NCI-H526 (cell line): ENCODE data around the gene NUP93.

Source experiments
- DNase-seq, 2 experiments: peaks; one replicate each; lab custom pipeline; 2025; lab: John Stamatoyannopoulos, UW

NUP93 gene

DNA sequence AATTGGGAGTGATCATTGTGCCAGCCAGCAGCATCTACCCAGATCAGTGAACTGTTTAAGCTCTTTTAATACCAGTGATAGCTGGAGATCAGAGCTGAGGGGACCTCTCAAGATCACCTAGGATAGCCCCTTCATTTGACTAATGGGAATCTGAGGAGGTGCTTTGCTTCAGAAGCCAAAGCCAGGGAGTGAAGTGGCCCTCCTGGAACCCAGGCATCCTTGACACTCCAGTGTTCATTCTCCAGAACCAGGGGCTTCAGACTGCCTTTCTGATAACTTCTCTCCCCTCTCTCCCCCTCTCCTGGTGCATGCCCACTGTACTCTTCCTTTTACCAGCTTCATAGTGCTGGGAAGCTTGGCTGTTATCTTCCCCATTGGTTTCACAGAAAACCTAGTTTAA is 87.1 kb downstream of the NUP93 start:
- DNase-seq = no peak

DNA sequence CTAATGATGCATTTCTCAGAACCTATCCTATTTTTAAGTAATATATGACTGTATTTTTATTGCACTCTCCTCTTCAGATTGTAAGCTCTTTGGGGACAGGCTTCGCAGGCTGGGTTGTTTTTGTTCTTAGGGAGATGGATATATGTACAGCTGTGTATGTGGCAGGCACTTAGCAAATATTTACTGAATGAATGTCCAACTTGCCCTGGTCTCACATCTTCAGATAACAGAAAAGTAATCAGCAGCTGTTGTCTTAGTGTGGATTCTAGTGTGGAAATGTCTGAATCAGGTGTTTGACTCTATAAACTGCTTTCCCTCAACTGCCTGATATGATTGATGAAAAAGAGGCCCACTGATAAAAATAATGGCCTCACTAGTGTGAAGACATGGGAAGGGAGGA is 88.0 kb downstream of the NUP93 start:
- DNase-seq = no peak

DNA sequence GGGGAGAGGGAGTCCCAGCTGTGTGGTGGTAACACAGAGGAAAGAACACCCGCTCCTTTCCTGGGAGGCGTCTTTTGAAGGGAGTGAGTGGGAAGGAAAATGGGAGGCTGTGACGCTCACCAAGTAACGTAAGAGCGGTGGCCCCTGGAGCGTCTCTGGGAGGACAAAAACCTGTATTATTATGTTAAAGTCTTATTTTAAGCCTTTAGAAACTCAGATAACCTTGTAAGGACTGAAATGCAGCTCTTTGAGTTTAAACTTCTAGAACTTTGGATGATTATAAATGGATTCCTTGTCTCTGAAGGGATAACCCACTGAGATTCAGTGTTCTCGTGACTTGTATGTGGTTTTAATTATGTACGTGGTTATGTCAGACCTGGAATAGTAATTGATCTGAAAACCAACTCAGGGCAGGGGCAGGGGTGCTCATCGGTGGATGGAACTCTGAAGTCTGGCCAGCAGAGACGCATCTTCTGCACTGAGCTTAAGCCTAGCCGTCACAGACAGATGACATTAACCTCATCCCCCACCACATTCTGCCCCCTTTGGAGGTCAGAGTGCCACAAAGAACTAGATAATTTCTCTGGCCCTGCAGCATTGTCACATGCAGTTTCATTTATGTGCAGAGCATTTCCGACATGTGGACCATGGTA is 93.3 kb downstream of the NUP93 start:
- no peak for DNase-seq

DNA sequence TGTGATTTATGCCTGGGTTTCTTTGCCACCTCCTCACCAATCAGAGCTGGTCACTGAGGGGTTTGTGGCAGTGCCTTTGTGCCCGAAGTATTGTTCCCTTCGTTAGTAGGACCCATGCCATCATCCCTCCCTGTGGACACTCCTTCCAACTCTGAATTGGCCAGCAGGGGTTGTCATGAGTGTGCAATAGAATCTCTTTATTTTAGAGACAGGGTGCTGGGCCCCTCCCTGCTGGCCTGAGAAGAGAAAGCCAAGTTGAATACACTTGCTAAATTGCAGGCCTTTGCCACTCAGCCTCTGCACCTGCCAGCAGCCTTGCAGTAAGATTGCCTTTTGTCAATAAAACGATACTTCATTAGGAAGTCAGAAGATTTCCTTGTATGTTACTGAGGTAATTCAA is 94.4 kb downstream of the NUP93 start:
- no peak for DNase-seq

DNA sequence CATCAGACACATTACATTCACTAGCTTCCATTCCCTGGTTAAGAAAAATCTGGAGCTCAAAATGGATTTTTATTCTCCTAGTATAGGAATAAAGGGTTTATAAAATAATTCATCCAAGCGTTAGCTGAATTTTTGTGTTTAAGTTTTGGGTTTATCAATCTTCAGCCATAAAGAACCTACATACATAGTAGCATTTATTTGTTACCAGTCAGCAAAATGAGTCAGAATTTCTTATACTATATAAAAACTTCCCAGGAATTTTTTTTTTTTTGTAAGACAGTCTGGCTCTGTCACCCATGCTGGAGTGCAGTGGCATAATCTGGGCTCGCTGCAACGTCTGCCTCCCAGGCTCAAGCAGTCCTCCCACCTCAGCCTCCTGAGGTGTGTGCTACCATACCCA is 94.9 kb downstream of the NUP93 start:
- no peak for DNase-seq

DNA sequence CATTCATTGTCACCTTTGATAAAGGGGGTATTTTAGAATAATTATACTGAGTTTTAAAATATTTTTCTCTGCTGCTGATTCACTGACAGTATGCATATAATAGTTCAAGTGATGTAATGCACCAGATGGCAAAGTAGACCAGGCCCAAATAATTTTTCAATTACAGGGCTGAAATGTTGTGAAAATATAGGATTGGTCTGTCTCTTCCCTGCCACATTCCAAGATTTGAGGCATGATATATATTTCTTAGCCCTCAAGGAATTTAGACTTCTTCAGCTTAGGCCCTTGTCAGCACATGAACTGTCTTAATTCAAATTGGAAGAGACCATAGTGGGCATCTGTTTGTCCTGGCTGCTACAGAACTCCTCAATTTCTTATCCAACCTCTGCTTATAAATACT is 95.9 kb downstream of the NUP93 start:
- DNase-seq = no peak

DNA sequence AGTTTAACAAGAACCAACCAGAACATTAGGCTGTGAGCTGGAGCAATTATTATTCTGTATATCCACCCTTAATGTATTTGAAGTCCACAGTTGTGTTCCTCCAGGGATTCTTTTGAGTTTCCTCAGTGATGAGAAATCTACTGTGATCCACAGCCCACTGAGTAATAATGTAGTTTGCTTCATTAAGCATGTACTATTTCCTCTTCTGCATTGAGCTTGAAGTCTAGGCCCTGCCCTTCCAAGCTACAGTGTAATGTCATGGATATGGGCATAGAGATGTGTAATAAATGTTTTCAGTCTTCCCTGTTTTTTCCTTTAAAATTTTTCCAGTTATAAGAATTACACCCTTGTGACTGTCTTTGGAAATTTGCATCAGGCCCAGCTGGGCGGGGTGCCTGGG is 98.7 kb downstream of the NUP93 start:
- DNase-seq = no peak

DNA sequence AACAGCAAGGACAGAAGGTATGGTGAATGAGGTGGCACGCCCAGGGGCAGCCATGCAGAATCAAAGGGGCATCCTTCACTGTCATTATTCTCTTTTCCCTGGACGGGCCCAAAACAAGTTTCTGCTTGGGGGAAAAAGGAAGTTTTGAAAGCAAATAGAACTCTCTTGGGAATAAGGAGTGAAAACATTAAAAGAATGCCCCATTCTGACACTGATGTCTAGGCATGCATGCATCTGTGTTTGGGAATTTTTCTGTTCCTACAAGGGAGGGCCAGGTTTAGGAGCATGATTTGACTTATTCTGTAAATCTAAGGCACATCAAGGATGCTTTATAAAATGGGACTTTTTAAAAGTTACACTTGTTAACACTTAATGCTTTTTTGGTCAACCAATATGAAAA is 100.7 kb downstream of the NUP93 start:
- no peak for DNase-seq

DNA sequence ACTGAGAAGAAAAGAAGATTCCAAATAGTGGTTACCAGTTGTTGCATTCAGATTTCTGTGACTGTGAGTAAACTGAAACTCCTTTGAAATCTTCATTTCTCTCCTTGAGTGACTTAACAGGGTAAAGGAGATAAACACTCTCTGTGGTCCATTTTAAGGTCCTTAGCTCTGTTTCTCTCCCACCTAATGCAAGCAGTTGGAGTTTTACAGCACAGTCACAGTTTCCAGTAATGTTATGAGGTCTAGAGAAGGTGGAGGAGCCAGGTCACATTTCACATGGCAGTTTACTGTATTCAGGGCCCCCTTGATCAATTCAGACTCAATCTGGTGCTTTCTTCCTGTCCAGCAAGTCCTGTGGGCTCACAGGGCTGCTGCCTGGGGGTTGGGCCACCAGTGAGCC is 102.8 kb downstream of the NUP93 start:
- no peak for DNase-seq

DNA sequence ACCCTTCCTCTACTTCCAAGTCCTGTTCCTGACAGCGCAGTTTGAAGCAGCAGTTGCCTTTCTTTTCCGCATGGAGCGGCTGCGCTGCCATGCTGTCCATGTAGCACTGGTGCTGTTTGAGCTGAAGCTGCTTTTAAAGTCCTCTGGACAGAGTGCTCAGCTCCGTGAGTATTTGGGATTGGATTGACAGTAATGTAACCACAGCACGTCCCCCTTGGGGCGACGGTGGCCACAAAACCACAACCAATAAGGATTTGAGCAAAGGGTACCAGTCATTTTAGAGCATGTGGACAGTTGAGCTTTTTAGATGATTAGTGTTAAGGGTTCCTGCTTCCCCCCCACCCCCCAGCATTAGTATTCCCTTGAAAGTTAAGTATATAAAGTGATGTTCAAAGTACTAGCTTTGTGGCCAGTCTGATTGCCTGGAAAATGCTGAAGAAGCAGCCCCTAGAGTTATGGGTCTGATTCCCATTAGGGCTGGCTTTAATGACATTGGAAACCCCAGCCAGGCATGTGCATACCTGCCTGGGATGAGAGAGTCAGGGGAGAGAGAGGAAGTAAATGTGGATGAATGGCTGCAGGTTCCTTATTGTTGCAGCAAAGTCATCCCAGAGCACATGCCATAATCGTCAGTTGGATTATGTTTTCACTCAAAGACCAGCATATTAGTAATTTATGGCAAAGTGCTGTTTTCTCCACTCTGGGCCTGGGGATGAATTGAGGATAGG is 103.5 kb downstream of the NUP93 start:
- no peak for DNase-seq

DNA sequence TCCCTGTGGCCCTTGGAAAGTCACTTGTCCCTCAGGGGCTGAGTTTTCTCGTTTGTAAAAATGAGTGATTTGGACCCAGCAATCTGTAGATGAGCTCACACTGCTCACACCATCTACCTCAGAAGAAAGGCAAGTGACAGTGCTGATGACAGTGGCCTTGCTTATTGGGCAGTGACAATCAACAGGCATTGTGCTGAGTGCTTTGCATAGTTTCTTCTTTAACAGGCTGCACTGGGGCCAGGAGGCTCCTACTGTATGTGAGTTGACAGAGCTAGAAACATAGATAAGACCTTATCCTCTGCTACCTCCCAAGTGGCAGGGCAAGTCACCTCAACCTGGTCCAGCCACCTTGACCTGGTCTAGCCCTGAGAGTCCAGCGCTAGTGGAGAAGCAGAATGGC is 105.4 kb downstream of the NUP93 start:
- DNase-seq = no peak

DNA sequence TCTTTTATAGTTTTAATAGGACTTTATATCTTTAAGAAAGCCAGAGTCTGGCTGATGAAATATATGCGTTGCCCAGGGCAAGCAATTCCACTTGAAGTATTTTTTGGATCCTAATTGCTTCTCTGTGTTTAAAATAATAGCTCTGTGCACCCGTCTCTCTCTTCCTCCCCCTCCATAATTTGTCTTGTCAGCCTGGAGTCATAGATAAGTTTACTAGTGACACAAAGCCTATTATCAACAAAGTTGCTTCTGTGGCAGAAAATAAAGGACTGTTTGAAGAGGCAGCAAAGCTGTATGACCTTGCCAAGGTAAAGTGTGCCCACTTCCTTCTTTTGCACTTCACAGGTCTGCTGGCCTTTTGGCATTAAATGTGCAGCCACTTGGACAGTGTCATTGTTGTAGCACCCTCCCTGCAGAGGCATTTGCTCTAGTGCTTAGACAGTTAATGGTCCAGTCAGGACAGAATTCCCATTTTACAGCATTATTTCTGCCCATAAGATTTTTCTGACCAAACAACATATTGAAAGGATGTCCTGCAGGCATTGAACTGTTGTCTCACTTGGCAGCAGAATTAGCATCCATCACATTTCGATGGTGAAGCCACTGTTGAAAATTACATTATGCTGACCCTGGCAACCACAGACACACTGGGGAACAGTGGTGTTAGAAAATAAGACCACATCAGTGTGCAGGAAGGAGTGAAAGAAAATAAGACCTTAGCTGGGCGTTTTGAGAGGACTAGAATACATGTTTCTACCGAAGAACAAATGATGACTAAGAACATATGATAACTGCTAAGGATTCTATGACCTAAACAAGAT is 106.7 kb downstream of the NUP93 start:
- DNase-seq = no peak

DNA sequence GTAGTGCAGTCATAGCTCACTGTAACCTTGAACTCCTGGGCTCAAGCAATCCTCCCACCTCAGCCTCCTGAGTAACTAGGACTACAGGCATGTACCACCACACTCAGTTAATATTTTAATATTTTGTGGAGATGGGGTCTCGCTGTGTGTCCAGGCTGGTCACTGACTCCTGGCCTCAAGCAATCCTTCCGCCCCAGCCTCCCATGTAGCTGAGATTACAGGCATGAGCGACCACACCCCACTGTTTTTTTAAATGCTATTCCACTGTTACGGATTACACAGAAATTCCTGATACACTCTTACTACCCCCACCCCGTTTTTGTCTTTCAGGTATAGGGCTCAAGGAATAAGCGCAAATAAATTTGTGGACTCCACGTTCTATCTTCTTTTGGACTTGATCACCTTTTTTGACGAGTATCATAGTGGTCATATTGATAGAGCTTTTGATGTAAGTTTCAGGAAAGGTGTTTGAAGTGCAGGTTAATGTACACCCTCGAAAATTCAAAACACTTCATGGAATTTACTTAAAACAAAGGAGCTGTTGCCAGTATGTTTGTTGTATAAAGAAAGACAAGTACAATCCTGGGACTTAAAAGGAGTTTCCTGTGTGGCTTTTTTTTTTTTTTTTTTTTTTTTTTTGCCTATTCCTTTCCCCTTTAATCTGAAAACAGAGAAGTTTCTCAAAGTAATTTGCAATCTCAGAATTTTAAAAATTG is 108.9 kb downstream of the NUP93 start:
- no peak for DNase-seq

DNA sequence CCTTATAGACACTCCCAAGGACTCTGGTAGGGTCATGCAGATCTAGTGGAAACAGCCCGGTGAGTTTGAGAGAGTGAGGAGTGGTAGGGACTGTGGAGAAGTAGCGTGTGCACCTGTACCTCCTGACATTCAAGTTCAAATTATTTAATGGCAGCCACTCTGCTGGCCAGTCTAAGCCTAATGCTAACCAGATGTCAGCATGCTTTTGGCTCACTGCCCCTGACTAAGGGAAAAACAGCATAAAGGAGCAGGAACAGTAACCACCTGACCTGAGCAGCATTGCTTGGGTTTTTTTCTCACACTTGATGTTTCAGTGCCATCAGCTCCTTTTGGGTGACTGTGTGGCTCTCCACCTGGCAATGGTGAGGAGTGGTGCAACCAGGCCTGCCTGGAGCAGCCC is 111.3 kb downstream of the NUP93 start:
- no peak for DNase-seq

DNA sequence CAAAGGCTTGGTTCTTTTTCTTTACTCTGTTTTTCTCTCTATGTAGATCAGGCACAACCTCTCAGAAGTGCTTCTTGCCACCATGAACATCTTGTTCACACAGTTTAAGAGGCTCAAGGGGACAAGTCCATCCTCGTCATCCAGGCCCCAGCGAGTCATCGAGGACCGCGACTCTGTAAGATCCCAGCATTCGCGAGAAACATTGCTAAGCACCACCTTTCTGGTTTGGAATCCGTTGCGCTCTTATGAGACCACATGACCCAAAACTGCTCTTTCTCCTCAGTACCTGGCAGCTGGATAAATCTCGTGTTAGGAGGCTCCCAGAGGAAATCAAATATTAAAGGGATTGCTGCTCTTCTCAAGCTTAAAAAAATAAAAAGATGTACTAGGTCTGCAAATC is 111.7 kb downstream of the NUP93 start:
- DNase-seq = no peak

DNA sequence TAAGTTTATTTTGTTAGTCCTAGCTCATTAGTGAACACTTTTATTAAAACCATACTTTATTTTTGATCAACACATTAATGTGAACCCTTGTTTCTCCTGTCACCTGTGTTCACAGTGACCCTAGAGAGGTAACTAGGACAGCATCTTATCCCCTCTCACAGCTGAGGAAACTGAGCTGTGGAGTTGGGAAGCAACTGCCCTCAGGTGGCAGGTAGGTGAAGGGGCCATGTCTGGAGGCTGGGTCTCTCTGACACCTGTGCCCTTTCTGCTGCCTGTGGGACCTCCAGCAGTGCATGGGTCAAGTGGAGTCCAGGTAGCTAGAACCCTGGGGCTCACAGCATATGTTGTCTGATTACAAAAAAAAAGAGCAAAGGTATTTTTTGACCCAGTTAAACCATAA is 112.2 kb downstream of the NUP93 start:
- no peak for DNase-seq

DNA sequence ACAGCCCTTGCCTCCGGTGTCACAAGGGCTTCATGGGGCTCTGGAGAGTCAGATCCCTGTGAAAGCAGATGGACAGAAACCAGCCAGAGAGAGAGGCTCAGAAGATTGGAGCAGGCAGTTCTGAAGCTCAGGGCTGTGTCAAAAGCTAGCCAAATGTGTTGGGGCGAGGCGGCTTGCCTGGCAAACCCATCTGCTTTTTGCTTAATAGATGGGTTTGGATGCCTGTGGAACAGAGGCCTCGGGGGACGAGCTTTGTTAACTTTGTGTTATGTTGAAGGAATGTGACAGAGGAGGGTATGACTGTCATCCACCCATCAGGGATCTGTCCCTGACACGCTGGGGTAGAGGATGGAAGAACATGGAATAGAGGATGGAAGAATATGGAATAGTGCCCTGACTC is 114.1 kb downstream of the NUP93 start:
- no peak for DNase-seq

DNA sequence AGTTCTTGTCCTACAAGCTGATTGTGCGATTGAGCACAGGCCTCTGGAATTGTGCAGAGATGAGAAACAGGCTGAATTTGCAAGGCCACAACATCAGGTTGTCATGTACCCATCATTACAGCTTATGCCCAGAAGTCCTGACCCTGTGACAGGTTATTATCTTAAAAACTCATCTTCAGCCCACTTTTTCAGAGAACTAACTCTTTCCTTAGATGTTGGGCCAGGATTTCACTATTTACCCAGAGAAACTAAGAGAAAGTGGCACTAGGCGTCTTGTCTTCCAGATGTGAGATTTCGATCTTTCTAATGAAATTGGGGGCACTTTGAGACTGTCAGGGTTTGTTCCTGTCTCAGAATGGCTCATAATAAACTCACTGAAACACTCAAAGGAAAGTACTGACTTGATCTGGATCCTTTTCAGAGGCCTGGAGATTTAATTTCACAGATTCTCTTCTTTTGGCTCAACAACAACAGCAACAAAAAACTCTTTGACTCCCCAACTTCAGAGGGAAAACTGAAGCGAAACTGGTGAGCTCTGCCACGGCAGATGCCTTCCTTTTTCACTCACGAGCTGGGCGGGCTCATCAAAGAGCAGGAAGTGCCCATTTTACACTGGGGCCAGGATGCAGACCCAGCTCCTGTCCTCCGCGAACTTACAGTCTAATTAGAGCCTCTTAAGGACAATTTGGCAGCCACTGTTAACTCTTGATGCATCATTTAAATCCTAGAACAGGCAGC is 117.4 kb downstream of the NUP93 start:
- no peak for DNase-seq

DNA sequence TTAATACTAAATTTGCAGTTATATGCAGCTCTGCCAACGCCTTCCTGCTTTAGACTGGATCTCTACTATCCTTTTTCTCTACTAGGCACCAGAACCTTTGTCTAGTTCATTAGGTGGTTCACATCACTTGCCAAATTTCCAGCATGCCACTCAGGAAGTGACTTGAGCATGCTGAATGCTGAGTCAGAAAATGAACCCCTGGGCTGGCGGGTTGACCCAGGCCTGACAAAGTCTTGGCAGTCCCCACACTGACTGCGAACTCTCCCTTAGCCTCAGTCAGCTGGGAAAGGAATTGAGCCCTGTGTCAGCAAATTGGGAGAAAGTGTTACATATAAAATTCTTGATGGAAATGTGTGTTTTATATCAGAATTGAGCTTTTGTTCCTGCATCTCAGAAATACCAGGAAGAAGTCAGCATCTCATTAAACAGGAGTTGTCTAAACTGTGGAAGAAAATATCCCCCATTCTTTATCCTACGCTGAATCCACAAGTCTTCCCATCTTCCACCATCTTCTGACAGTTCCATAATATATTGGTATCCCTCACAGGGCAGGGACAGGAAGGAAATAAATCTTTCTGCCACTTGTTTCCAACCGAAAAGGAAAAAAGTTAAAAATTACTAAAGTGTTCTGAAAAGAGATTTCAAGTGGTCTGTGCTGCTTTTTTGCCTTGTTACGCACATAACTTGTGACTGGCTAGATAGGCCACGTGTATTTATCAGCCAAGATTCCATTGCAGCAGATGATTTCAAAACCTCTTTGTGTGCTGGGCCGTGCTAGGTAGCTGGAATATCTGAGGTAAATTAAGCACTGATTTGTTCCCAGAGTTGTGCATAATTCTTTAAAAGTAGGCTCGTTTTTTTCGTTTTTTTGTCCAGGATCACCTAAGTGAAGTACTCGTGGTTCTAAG is 118.4 kb downstream of the NUP93 start:
- DNase-seq = no peak

DNA sequence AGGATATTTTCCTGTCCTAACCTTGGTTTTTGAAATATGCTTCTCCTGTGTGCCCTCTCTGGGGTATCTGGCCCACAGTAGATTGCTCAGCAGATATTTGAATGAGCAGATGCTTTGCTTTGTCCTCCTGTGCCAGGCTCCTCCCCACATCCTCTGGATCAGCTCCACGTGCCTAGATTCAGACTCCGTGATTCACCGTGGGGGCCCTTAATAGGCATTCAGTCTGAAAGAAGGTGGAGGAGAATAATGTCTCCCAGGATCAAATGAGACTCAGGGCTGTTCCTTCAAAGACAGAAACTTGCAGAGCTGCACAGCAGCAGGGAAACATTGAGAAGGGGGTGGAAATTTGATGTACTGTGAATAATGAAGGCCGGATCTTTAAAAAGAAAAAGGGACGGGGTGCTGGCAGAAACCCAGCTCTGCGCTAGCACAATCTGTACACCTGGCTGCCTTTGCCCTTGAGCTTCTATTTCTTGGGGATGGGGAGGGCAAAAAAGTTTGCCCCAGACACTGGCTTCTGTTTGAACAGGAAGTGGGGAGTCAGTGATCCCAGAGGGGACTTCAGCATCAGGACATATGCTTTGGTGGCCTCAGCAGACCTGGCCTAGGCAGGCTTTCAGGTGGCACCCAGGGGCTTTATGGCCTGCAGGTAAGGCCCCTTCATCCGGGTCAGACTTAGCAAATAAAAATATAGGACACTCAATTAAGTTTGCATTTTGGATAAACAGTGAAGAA is 119.2 kb downstream of the NUP93 start:
- no peak for DNase-seq
